GM06990 (cell line): ENCODE measurements around the gene NAALADL2.

Source experiments
- DNase-seq: peaks from one replicate; pipeline ENCODE4 v3.0.0-alpha.2; 2011; ENCODE audit not compliant: insufficient read length; ENCODE audit errors: extremely low read depth
- H3K27me3 ChIP-seq: replicated peaks from 2 replicates; pipeline ENCODE4 v1.6.0; 2011; ENCODE audit warnings: low read length; ENCODE audit not compliant: control insufficient read depth, insufficient read depth
- H3K36me3 ChIP-seq: 2 replicates; pipeline ENCODE4 v1.5.1; 2011; ENCODE audit warnings: low read length; ENCODE audit not compliant: control insufficient read depth, insufficient read depth
- H3K4me3 ChIP-seq: replicated peaks from 2 replicates; pipeline ENCODE4 v1.5.1; 2011; ENCODE audit warnings: low read depth, mild to moderate bottlenecking, control low read depth, low read length
- CTCF ChIP-seq: IDR thresholded peaks from 2 replicates; pipeline ENCODE4 v1.5.1; 2011; ENCODE audit warnings: low read length, control low read depth, mild to moderate bottlenecking, inconsistent platforms; ENCODE audit not compliant: insufficient read depth, poor library complexity, severe bottlenecking

NAALADL2 gene

GRCh38 chr3:175227126-175227525 lies 368.0 kb downstream of the NAALADL2 start:
- TF ChIP-seq CTCF: no peak
- Histone ChIP-seq H3K36me3 (no peaks in the 10 kb centered on the region), H3K27me3 (no peaks in the 10 kb centered on the region), H3K4me3 (no peak overlapping the region)
- DNase-seq: no peak

- no peaks in the 10 kb centered on the region; the same call in 1 of the 2 replicates for H3K36me3 ChIP-seq
- no peak for DNase-seq
- no peak for TF ChIP-seq CTCF
- H3K4me3 ChIP-seq: no peak overlapping the region
- no peaks in the 10 kb centered on the region for H3K27me3 ChIP-seq
These were observed 375.1 kb downstream of the NAALADL2 start for GRCh38 chr3:175233957-175234940.

DNA sequence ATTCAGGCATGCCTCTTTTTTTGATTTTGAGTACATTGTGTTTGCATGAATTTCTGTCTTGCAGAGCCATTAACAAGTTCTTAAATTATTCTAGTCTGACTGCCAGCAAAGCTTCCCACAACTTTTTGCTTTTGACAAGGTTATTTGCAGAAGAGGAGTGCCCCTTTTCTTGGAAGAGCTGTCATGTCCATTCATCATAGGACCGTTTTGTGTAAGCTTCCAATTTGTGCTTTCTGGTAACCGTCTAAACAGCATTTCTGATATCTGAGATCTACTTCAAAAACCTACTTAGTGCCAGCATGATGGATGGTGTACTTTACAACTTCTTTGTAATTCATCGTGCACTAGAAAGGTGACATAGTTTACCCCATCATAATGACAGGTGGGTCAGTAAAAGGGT lies 379.7 kb downstream of the NAALADL2 start:
- H3K36me3 ChIP-seq: no peaks in the 10 kb centered on the region; the same call in 1 of the 2 replicates
- no peak for TF ChIP-seq CTCF
- H3K4me3 ChIP-seq: no peak overlapping the region
- H3K27me3 ChIP-seq: no peaks in the 10 kb centered on the region
- no peak for DNase-seq

- H3K27me3 ChIP-seq: no peaks in the 10 kb centered on the region
- no peak for TF ChIP-seq CTCF
- no peaks in the 10 kb centered on the region; the same call in 1 of the 2 replicates for H3K36me3 ChIP-seq
- DNase-seq: no peak
- H3K4me3 ChIP-seq: no peak overlapping the region
These were observed 381.8 kb downstream of the NAALADL2 start for GRCh38 chr3:175240921-175241320.

GRCh38 chr3:175242243-175242642 lies 383.1 kb downstream of the NAALADL2 start:
- Histone ChIP-seq H3K36me3 (no peaks in the 10 kb centered on the region; the same call in 1 of the 2 replicates), H3K4me3 (no peak overlapping the region)
- DNase-seq: no peak

More at GRCh38 chr3:175242243-175242642, 383.1 kb downstream of the NAALADL2 start:
- TF ChIP-seq CTCF: no peak
- H3K27me3 ChIP-seq: no peaks in the 10 kb centered on the region
